LNCAP (cell line): ENCODE results near the gene NR1D2.

Experiments used
- CTCF ChIP-seq: fragments of 450-650 bp; IDR thresholded peaks from 2 replicates; pipeline ENCODE4 v1.5.1; 2017; ENCODE audit warnings: mild to moderate bottlenecking

Gene NR1D2

DNA sequence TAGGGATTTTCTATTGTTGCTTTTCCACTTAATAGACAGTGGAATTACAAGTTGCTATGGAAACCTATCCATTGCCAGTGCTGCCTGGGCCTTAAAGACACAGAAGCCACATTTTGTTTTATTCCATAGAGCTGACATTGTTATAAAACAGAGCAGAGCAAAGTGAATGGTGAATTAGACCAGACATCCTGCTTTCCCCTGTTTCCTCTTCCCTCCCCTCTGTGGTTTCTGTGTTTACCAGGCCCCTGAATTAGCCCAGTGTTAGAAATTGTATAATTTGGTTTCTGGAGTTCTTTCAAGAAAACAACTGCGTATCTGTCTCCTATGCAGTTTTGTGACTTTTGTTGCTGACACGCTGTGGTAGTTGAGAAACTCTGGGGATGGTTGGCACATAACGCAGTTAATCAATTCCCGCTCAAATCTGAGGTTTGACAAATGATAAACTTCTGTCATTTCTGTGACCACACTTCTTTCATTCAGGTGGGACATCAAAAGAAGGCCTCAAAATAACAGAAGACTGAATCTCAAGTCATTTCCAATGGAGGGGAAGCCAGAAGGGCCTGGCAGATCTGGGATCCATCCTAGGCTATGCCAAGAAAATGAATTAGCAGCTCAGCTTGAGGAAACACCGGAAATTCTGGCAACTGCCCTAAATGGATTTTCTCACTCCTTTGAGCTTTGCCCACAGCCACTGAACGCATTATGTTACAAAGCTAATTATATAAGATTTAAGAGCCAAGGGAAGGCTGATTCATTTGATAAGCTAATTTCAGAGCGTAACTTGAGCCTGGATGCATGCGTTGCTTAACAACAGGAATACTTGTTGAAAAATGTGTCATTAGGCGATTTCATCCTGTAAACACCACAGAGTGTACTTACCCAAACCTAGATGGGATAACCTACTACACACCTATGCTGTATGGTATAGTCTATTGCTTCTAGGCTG is 46.9 kb downstream of the NR1D2 start:
- TF ChIP-seq CTCF, result no peak

GRCh38 chr3:23993556-23994243 is 48.6 kb downstream of the NR1D2 start:
- TF ChIP-seq CTCF, result no peak

DNA sequence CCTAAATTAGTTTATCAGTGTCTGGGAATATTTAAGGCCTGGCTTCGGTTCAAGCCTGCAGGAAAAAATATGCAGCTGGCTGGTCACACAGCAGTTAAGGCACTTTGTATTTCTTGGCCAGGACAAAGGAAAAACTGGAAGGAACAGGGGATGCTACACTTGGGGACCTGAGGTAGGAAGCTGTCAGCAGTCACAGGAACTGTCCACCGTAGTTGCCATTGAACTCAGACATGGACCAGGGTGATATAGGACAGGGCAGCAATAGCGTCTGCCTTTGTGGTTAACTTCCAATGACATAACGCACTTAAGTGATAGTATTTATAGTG is 49.1 kb downstream of the NR1D2 start:
- TF ChIP-seq CTCF, result no peak

GRCh38 chr3:23995219-23995618 is 50.1 kb downstream of the NR1D2 start:
- no peak for TF ChIP-seq CTCF

- no peak for TF ChIP-seq CTCF
These were observed 51.0 kb downstream of the NR1D2 start for GRCh38 chr3:23996095-23996524.

- peak; percentile 97 for TF ChIP-seq CTCF
These were observed 54.0 kb downstream of the NR1D2 start for GRCh38 chr3:23999012-23999641.

DNA sequence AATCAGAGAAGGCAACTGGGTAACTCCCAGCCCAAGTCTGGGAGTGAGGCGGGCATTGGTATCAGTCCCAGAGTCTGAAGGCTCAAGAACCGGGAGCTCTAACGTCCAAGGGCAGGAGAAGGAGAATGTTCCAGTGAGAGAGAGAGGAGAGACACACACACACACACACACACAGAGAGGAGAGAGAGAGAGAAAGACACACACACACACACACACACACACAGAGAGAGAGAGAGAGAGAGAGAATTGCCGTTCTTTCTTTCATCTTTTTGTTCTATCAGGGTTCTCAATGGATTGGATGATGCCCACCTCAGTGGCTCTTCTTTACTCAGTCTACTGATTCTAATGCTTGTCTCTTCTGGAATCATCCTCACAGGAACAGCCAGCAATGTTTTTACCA is 57.0 kb downstream of the NR1D2 start:
- TF ChIP-seq CTCF, result no peak
